ENCODE measurements around the gene PSMD11.

Gene PSMD11

DNA sequence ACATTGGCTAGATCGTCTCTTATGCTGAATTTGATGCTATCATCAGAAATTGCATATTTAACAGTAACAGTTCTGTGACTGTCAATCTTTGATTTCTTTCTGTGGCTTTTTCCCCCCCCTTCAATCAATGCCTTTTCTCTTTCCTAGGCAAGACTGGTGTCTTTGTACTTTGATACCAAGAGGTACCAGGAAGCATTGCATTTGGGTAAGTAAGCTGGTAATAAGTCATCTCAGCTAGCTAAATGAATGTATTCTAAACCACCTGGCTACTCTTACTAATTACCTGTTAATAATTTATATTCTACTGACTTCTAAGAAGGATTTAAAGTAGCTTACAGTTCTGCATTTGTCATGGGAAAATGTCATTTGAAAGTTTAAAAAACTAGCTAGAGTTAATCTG lies 20.1 kb downstream of the PSMD11 start:
- DNase-seq (ENCODE audit: low spot score): peak; percentile 46

DNA sequence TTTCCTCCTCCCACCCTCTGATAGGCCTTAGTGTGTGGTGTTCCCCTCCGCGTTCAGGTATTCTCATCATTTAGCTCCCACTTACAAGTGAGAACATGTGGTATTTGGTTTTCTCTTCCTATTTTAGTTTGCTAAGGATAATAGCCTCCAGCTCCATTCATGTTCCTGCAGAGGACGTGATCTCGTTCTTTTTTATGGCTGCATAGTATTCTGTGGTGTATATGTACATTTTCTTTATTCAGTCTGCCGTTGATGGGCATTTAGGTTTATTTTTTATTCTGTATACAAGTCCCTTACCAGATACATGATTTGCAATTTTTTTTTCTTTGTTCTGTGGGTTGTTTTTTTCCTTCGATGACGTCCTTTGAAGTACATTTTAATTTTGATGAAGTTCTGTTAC lies 23.6 kb downstream of the PSMD11 start:
- no peak for DNase-seq (ENCODE audit: low spot score)

DNA sequence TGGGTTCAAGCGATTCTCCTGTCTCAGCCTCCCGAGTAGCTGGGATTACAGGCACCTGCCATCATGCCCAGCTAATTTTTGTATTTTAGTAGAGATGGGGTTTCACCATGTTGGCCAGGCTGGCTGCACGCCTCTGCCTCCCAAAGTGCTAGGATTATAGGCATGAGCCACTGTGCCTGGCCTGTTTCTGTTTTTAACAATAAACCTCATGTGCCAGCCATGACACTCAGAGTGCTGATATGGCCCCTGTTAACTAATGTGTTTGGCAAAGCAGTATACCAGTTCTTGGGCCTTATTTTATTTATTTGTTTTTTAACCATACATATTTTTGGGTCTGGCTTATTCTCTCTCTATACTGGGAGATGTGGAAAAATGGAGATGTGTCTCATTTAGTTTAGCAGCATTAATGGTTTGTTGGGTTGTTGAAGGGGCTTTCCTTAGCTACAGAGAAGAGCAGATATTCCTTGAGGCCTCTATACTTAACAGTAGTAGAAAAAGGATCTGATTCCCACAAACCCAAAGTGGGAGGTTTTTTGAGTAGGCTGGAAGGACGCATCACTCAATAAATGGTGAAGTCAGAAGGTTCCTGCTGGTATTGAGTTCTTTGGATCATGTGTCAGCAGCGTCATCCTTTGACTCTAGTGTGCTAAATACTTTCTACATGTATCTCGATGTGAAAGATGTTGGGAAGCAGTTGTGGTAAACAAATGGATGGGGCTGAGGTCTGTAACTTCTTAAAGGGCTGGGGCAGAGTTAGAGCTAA lies 26.3 kb downstream of the PSMD11 start:
- DNase-seq (ENCODE audit: low spot score): no peak

DNA sequence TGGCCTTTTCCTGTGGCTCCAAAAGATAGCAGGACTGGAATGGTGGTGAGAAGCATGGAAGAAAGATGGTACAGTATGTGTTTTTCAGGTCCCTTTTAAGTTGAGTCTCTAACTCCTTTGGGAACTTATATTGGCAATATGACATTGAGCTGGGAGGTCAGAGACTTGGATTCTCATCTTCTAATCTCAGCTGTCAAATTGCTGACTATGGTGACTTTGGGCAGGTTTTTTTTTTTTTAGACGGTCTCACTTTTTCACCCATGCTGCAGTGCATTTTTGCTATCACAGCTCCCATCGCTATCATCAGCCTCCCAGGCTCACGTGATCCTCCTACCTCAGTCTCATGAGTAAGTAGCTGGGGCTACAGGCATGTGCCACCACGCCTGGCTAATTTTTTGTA lies 27.3 kb downstream of the PSMD11 start:
- no peak for DNase-seq (ENCODE audit: low spot score)

DNA sequence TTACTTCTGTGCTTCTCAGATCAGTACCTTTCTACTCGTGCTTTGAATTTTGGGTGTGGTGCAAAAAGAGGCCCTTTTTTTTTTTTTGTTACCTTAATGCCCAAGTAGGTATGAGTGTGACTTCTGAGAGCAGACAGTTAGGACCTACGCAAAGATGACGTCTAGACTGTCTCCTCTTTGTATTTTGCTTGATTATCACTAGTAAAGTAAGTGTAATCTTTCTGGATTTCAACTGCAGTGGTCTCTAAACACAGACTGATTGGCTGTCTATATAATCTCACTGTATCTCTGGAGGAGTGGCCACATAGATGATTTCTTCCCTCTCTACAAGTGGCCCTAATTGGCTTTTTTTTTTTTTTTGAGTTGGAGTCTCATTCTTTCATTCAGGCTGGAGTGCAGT lies 30.9 kb downstream of the PSMD11 start:
- no peak for DNase-seq (ENCODE audit: low spot score)

DNA sequence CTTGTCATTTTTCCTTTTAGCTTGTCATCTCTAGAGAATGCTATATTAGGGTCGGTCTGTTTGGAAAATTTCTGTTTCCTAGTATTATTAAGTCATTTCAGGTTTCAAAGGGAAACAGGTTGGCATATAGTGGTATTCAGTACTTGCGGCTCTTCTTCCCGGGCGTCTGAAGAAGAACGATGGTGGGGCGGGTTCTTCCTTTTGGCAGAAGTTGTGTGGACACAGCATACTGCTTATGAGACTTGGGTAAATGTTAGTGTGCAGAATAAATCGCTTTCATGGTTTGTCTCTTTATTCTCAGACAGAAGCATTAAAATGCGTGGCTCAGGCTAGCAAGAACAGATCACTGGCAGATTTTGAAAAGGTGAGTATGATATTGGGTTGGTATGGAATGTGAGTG lies 32.9 kb downstream of the PSMD11 start:
- no peak for DNase-seq (ENCODE audit: low spot score)

DNA sequence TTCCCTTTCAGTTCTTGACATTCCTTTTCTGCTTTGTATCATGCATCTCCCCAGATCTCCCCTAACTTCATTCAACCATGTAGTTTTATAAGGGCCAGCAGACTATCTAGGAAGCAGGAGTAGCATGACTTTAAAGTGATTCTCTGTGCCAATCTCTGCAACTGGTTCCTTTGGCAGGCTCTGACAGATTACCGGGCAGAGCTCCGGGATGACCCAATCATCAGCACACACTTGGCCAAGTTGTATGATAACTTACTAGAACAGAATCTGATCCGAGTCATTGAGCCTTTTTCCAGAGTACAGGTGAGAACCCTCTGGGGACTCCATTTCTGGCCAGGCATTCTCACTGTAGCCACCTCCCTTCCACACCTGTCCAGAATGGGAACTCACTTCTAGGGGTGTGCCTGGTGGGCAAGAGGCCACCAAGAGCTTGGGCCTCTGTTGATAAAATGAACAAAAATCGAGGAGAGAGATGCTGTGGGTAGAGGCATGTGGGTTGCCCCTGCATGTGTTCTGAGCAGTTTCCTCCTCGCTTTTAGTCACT lies 34.8 kb downstream of the PSMD11 start:
- DNase-seq (ENCODE audit: low spot score): no peak

DNA sequence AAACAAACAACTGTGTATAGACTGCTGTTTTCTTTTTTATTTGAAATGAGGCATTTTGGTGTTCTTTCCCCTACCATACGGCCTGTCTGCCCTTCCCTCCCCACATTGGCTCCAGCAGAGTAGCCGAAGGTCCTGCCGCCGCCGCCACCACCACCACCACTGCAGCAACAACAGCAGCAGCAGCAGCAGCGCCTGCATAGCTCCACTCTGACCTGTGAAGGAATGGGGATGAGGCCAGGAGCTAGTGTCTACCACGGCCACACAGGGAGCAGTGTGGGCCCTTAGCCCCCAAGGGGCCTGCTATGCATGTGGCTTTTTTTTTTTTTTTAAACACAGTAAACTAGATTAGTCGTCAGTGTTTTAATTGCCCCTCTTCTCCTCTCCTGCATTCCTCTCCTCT lies 36.9 kb downstream of the PSMD11 start:
- no peak for DNase-seq (ENCODE audit: low spot score)

DNA sequence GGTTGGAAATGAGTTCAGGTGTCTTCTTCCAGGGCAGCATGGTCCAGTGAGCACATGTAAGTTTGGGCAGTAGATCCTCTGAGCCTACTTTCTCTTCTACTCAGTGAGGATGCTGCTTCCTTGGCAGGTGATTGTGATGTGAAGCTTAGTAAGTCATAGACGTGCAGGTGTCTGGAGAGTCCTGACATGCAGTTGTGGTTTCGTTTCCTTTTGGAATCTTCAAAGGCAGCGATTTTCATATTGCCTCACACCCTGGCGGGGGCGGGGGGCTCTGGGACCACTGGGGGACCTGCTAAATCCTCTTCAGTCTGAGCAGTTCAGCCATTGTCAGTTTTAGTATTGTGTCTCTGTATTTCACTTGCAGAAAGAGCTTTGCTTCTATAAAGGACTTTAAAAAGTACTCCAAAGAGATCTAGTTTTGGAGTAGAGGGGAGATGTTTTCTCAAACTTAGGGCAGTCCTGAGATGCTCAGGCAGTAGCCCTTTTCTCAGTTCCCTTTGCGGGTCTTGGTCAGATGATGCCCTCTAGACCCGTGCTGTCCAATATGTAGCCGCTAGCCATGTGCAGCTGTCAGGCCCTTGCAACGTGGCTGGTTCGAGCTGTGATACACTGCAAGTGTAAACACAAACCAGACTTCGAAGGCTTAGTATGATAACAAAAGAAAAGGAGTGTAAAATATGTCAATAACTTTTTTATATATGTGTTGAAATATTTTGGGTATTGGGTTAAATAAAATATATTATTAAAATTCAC lies 38.4 kb downstream of the PSMD11 start:
- no peak for DNase-seq (ENCODE audit: low spot score)

DNA sequence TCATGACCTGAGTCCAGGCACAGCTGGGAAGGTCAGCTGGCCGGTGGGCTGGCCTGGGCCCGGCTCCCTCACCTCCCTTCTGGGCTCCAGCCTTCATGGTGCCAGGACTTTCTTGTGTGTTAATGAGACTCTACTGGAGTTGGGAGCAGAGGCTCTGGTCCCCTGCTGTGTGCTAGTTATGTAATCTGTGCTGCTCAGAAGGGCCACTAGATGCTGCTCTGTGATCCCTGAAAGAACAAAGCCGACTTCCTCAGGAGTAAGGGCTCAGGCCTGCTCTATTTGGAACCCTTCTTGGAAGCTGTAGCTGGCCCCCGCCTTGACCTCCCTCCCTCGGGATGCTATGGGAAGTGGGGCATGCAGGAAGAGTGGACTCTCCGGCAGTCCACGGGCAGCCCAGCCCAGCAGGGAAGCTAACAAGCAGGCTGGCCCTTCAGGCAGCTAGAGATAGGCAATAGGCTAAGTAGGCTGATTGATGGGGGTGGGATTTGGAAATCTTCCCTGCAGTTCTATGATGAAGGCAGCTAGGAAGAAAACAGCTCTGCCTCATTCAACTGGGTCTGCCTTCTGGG lies 39.2 kb downstream of the PSMD11 start:
- DNase-seq (ENCODE audit: low spot score): peak; percentile 66

DNA sequence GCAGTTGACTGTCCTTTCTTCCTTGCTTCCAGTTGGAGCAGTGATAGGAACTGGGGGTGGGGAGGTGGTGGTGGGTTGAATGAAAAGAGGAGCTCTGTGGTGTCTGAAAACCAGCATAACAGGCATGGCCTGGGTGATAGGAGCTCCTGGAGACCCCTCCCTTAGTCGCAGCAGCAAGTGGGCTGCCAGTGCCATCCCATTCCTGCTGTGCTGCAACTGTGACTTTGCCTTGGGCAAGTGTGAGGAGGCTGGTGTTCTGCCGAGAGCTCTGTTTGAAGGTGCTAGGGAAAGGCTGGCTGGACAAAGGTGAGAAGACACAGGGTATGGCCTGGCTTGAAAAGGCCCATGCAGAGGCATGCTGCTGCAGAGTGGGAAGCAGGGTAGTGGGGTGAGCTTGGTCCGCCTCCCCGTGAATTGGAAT lies 39.7 kb downstream of the PSMD11 start:
- DNase-seq (ENCODE audit: low spot score): no peak

DNA sequence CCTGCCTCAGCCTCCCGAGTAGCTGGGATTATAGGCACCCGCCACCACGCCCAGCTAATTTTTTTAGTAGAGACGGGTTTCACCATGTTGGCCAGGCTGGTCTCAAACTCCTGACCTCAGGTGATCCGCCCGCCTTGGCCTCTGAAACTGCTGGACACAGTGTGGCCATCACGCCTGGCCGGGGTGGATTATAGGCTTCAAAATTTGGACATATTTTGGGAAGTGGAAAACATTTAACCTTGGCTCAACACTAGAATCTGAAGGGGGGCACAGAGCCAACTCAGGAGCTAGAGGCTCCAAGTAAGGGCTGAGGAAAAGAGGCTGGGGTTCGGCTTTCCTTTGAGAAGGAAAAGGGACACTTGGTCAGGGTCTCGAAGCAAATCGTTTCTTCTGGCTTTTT lies 40.3 kb downstream of the PSMD11 start:
- DNase-seq (ENCODE audit: low spot score): no peak

DNA sequence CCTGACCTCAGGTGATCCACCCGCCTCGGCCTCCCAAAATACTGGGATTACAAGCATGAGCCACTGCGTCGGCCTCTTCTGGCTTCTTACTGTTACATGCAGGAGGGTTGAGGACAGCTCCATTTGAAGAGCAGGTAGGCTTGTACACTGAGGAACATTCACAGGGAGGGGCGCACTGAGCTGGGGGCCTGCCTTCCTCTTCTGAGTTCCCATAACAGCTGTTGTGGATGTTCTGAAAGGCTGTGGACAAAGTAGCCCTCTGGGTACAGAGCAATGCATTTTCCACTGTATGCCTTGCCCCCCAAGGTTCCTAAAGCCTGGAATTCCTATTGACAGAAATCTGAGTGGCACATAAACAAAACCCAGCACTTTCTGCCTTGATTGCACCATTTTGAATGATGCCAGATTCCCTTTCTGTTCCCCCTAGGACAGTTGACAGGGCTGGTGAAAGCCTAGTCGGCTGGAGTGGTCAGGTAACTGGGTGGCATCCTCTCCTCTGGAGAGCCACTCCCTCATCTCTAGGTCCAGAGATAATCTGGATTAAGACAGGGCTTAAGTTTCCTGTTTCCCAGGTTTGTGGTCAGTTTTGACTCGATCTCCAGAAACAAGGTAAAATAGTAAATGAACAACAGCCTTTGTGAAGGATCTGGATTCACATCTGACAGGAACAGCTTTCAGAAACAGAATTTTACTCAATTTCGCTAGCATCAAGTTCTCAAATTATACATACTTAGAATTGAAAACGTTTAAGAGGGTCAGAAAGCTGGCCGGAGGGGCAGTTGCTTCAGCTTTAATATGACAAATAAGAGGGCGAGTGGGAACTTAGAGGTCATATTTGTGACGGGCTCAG lies 41.2 kb downstream of the PSMD11 start:
- no peak for DNase-seq (ENCODE audit: low spot score)

DNA sequence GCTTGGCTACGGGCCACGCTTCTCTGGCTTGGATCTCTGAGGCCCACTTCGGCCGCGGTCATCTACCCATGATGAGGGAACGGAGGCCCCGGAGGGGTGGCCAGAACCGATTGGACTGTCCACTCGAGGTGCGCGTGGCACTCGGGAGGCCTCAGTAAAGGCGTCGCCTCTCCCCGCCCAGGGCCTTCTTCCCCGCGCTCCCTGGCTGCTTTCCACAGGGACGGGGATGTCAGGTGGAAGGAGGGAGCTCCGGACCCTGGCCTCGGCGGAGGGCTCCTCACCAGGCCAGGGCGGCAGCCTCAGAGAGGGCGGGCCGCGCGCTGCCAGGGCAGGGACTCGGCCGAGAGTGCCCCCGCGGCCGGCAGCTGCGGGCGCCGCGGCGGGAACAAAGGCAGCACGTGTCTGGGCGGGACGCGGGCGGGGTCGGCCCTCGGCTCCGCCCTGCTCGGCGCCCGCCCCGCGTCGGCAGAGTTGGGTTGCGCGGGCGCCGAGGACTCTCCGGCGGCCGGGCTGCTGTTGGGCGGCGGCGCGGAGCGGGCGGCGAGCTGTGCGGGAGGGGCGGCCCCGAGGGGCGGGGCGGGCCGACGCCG lies 41.9 kb downstream of the PSMD11 start:
- peak; percentile 81 for DNase-seq (ENCODE audit: low spot score)

DNA sequence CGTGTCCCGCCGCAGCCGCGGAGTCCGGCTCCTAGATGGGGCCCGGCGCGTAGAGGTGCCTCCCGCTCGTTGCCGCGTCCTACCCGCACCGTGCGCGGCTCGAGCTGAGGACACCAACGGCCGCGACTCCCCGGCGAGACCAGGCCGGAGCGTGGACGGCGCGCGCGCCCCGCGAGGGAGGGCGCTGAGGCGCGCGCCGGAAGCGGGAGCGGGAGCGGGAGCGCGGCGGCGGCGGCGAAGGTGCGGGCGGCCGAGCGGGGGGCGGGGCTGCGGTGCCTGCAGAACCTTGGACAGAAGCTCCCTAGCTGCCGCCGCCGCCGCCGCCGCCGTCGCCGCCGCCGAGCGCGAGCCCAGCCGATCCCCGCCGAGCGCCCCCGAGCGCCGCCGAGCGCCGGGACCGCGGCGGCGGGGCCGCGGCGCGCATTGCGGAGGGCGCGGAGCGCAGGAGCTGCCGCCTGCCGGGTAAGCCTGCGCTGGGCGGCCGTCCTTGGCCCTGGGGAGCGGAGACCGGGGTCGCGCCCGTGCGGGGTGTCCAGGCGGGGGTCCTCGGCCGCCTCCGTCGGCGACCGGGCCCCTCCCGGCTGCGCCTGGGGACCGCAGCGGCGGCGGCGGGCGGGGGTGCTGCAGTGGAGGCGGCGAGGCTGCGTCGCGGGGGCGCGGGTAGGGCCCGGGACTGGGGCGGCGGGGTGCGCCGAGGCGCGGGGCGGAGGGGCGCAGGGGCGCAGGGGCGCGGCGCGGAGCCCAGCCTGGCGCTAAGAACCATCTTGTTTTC lies 42.6 kb downstream of the PSMD11 start, which contains the start of gene CDK5R1:
CDK5R1 (plus strand) TSS at position 293 of the 772 bp plus-strand sequence. CDS start 628 bp downstream, outside the sequence.
- DNase-seq (ENCODE audit: low spot score): peak; percentile 82

DNA sequence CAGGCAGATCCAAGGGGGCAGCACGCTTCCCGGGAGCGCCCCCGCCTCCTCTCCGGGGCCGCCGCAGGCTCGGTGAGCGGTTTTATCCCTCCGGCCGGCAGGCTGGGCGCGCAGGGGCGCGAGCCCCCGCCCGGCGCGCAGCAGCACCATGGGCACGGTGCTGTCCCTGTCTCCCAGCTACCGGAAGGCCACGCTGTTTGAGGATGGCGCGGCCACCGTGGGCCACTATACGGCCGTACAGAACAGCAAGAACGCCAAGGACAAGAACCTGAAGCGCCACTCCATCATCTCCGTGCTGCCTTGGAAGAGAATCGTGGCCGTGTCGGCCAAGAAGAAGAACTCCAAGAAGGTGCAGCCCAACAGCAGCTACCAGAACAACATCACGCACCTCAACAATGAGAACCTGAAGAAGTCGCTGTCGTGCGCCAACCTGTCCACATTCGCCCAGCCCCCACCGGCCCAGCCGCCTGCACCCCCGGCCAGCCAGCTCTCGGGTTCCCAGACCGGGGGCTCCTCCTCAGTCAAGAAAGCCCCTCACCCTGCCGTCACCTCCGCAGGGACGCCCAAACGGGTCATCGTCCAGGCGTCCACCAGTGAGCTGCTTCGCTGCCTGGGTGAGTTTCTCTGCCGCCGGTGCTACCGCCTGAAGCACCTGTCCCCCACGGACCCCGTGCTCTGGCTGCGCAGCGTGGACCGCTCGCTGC lies 43.3 kb downstream of the PSMD11 start:
- DNase-seq (ENCODE audit: low spot score): peak; percentile 24

DNA sequence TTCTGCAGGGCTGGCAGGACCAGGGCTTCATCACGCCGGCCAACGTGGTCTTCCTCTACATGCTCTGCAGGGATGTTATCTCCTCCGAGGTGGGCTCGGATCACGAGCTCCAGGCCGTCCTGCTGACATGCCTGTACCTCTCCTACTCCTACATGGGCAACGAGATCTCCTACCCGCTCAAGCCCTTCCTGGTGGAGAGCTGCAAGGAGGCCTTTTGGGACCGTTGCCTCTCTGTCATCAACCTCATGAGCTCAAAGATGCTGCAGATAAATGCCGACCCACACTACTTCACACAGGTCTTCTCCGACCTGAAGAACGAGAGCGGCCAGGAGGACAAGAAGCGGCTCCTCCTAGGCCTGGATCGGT lies 43.9 kb downstream of the PSMD11 start:
- no peak for DNase-seq (ENCODE audit: low spot score)

DNA sequence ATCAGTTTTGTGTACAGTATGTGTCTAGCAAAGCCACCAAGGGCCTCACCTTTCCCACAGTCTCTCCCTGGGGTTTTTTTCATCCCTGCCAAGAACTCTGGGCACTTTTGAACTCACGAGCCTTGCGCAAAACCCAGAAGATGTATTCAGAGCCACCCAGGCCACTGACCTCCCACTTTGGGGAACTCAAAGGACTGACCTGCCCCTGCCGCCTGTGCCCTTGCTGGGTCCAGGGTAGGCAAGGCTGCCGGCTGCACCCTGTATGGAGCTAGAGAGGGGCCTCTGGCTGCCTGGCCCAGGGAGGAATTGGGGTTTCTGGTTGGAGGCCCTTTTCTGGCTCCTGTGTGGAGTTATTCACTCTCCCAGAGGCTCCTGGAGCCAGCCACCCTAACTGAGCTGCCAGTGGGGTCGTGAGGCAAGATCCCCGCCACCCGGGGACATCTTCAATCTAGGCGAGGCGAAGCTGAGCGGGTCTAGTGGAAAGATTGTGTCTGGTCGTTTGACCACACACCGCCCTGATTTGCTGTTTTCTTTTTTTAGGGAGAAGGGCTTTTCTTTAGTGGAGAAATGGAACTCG lies 44.4 kb downstream of the PSMD11 start:
- DNase-seq (ENCODE audit: low spot score): no peak

DNA sequence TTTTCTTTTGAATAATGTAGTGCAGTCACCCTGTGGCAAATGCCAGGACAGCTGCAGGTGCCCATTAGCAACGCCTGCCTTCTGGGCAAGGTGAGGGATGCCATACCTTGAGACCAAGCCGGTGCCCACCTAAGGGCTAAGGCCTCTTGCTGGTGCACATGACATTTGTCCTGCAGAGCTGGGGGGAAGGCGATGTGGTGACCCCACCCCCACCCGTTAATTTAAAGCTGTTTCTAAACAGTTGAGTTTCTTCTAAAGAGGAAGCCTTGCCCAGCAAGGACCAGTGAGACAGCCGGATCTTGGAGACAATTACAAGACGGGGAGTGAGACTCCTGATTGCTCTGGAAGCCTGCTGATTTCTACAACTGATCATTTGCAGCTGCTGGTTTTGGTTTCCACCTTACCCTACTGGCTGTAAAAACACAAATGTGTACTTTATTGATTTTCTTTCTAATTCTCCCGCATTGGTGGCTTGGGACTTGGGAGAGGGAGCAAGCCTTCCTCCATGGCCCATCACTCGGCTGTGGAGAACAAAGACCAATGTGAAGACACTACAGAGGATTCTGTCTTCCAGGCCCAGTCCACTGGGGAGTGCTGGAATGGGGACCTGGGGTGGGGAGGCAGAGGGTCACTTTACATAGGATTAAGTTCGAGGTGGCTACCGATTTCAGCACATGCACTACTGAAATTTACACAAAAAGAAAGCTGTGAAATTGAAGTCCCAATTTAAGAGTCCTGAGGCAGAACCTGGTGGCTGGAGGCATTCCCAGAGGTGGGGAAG lies 45.2 kb downstream of the PSMD11 start:
- no peak for DNase-seq (ENCODE audit: low spot score)

Measured in kidney tubule cell (primary cell).